GM12801 (cell line): Measurements from ENCODE around the gene CXCR3.

Experiments
- TF ChIP-seq, protein P1 (sequence below): IDR thresholded peaks from one replicate; pipeline ENCODE4 v1.5.1; 2011; ENCODE audit warnings: control low read depth; ENCODE audit not compliant: insufficient read length; ENCODE audit errors: extremely low read depth

The CXCR3 gene

DNA sequence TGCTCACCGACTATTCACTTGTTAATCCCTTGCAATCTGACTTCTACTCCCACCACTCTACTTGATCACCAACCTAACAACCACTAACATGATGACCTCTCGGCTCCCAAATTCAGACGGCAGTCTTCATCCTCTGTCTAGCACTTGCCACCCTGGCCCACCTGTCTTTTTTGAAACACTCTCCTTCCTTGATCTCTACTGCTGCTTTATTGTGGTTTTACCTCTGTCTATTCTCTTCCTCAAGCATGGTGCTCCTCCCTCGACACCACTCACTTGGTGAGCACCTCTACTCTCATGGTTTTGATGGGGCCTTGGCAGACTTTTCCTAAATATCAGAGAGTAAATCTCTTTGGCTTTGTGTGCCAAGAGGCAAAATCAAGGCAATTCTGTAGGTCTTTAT, 21.7 kb upstream of the CXCR3 start:
- TF ChIP-seq, protein P1, sequence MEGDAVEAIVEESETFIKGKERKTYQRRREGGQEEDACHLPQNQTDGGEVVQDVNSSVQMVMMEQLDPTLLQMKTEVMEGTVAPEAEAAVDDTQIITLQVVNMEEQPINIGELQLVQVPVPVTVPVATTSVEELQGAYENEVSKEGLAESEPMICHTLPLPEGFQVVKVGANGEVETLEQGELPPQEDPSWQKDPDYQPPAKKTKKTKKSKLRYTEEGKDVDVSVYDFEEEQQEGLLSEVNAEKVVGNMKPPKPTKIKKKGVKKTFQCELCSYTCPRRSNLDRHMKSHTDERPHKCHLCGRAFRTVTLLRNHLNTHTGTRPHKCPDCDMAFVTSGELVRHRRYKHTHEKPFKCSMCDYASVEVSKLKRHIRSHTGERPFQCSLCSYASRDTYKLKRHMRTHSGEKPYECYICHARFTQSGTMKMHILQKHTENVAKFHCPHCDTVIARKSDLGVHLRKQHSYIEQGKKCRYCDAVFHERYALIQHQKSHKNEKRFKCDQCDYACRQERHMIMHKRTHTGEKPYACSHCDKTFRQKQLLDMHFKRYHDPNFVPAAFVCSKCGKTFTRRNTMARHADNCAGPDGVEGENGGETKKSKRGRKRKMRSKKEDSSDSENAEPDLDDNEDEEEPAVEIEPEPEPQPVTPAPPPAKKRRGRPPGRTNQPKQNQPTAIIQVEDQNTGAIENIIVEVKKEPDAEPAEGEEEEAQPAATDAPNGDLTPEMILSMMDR = no peak

DNA sequence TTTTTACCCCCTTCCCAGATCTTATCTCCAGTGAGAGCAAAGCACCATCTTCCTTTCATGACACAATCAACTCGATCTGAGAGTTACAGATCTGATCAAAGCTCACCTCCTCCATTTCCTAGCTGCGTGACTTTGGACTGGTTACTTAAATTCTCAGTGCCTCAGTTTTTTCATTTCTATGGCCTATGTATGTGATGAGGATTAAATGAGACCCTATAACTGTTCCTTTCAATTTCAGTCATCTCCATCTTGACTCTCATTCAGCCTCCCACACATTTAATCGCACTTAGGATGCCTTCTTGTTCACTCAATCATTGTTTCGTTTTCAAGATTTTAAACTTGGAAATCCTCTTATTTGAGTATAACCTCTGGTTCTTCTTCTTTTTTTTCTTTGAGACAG, 20.1 kb upstream of the CXCR3 start:
- TF ChIP-seq, protein P1 = no peak

DNA sequence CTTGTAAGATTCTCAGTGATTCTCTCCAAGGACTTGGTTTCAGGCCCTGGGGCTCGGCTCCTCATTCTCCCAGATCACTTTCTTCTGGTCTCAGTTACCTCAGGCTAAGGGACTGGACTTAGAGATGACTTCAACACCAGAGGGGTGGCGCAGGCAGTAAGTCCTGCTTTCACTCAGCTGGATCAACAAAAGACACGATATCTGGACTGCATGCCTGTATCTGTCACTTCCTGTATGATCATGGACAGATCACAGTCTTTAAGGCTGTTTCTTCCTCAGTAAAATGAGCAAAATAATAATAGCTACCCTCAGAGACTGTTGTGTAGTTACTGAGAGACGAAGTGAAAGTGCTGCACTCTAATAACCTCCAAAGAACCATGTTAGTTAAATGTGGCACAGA, 19.5 kb upstream of the CXCR3 start:
- TF ChIP-seq, protein P1 = no peak

DNA sequence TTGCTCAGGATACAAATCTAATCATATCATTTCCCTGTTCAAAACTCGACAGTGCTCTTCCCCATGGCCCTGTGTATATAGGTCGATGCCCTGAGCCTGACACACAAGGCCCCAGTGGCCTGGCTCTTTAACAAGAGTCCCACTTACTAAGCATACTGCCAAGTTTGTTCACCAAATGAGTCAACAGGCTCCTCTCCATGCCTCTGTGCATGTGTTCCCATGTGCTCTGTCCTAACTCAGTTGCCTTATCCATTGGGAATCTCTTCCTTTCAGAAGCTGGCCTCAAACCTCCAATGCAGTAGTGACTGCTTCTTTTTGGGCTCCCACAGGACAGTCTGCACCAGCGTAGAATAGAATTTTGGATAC, 18.9 kb upstream of the CXCR3 start:
- TF ChIP-seq, protein P1 = no peak

DNA sequence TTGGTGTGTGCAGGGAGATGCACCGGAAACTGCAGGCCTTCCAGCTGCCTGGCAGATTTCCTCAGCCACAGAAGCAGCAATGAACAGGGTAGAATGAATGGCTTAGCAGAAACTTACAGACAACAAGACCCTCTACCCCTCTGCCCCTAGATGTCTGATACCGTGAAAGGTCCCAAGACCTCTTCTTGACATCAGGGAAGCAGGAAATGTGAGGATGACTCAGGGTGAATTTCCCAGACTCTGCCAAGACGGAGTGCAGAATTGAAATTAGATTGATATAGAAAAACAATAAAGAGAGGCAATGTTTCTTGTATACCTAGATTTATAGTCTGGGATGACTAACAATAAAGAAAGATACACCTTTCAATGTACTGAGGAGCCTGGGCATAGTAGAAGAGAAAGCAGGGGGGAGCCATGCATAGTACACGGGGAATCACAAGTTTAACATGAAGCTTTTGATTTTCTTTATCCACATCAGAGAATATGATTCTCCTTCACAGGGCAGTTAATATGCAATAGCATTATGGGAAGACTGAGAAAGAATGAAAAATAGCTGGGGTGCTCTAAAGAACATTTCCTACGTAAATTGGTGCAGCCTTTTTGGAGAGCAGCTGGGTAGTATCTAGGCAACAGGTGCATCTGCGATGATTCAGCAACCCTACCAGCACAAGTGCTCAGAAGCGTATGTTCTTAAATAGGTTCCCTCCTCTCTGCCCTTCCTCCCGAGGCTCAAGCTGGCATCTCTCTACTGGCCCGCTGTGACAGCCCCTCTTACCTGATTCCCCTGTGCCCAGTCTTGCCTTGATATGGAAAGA, 18.3 kb upstream of the CXCR3 start:
- TF ChIP-seq, protein P1 = no peak

DNA sequence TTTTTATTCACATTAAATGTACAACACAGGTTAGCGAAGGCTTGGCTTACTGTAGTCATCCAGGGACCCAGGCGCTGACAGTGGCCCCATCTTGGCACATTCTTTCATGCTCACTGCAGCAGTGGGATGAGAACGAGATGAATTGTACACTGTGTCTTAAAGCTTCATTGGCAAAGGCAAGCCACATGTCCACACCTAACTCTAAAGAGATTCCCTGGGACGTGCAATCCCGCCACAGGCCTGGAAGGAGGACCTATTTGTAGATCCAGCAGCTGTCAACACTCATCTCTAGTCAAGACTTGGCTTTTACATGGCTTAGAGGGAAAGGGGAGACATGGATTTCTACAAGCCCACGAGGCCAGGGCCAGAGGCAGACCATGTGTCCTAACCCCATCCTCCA, 16.1 kb upstream of the CXCR3 start:
- TF ChIP-seq, protein P1 = no peak

DNA sequence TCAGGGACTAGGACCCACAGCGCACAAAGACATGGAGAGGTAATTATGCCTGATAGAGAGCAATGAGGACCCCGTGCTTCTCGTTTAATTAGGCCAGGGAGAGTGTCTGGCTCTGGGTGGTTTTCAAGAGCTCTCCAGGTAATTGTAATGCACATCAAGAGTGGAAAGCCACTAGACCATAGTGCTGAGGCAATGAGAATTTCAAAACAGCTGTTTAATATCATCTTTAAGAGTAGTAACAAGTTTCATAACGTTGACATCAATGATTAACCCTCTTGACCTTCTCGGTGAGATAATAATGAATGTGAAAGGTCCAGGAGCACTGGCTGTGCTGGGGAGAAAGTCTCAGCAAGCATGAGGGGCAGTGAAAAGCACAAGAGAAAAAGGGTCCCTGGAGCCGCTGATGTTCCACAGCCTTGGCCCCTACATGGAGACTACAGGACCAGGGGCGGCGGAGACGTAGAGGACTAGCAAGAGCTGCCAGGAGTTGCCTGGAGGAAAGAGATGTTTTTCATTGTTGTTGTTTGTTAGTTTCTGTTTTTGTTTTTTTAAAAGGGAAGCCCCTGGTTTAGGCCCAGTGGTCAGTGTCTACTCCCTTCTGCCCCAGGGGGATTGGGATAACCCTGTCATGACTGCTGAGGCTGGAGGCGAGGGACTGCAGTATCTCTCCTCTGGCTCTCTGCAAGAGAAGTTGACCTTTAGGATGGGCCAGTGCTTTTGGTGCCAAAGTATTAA, 14.8 kb upstream of the CXCR3 start:
- TF ChIP-seq, protein P1 = no peak
